ENCODE measurements around the gene FBXL5. TPM values are rescaled to one million over a fixed set of nuclear protein-coding genes. Genes with fewer than 3 reads are reported as not detected.

FBXL5 gene
- total and polyA plus RNA-seq, 4 donors: 69.3 to 81.1 (median 74.8) TPM

Other genes starting within 250 kb of the FBXL5 start
- gene C1QTNF7, start 227.3 kb downstream of the FBXL5 start, total RNA-seq: 10 to 100 TPM; 12.5 to 15.5 TPM
- gene C1QTNF7, start 227.3 kb downstream of the FBXL5 start, polyA plus RNA-seq: 10 to 100 TPM in 1 of 2 donors, 1 to 10 TPM in 1; 9.5 to 14.9 TPM
- gene CC2D2A, start 185.5 kb downstream of the FBXL5 start, total RNA-seq: 10 to 100 TPM; 26.4 to 37.1 TPM
- gene CC2D2A, start 185.5 kb downstream of the FBXL5 start, polyA plus RNA-seq: 10 to 100 TPM; 37.5 to 41.9 TPM
- 10 to 100 TPM; 23.0 to 35.6 TPM for gene FAM200B, start 26.5 kb upstream of the FBXL5 start, total RNA-seq
- gene FAM200B, start 26.5 kb upstream of the FBXL5 start, polyA plus RNA-seq: 100 to 1,000 TPM in 1 of 2 donors, 10 to 100 TPM in 1; 42.2 to 116 TPM
- 10 to 100 TPM in 1 of 2 donors, 1 to 10 TPM in 1; 9.3 to 13.7 TPM for gene BST1, start 47.7 kb upstream of the FBXL5 start, total RNA-seq
- gene BST1, start 47.7 kb upstream of the FBXL5 start, polyA plus RNA-seq: 10 to 100 TPM in 1 of 2 donors, 1 to 10 TPM in 1; 4.6 to 18.5 TPM
- gene CD38, start 123.0 kb upstream of the FBXL5 start, total RNA-seq: 1 to 10 TPM; 7.8 to 9.3 TPM
- under 1 TPM; 0.20 to 0.88 TPM for gene CD38, start 123.0 kb upstream of the FBXL5 start, polyA plus RNA-seq